ENCODE data around the gene ITIH5.
"Not testable (repeated sequence)": the region's sequence is repeated elsewhere in the genome, so short reads cannot be mapped to it uniquely, and the experiment has no call there.

Gene ITIH5

DNA sequence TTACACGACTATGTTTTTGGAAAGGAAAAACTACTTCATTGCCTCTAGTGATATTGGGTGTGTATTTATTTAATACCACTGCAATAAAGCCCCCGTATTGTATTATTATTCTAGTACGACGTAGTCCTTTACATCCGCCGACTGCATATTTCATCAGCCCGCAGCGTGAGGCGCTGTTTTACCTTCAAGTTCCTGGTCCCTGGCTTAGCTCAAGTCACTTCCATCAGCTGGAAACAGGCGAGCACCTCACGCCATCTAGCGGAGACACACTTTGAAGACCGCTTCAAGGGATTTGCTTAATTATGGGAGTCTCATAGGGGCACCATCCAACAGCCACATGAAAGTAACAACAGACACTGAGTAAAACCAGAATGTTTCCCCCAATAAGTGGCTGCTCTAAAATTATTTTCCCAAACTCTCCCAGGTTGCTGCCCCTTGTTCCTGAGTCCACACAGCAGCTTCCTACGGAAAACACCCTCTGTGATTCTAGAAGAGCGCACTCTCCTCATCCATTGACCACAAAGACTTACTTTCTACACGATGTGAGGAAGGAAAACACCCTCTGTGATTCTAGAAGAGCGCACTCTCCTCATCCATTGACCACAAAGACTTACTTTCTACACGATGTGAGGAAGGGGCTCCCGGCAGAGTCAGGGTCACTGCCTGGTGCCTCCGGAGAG lies 20.6 kb upstream of the ITIH5 start:
- peak; percentile 73 for DNase-seq (ENCODE audit: low spot score)

DNA sequence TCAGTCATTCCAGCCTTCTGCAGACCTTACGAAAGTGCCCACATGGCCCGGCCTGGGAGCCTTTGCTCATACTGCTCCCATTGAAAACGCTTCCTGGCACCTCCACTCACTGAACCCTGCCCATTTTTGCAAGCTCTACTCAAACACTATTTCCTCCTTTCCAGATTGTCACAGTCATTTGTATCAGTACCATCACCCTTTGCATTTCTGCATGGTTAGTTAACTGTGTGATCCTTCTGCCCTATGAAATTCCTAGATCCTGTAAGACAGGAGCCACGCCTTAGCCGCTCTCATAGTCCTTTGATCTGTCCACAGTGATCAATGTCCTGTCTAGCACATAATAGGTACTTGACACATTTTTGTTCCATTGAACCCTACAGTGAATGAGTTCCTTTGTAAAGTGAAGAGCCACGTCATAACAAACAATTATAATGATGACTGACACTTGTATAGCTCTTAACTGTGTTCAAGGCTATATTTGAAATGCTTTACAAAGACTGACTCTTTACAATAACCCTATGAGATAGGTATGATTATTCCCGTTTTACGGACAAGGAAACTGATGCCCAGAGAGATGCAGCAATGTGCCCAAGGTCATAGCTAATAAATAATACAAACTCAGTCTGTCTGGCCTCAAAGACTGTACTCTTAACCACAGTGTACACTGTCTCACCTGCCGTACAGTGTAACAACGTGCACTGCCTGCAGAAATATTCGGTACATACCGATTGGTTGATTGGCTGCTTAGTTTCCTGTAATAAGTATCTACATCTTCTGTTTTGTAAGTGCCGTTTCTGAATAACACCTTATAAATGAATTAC lies 19.8 kb upstream of the ITIH5 start:
- DNase-seq (ENCODE audit: low spot score), result no peak

DNA sequence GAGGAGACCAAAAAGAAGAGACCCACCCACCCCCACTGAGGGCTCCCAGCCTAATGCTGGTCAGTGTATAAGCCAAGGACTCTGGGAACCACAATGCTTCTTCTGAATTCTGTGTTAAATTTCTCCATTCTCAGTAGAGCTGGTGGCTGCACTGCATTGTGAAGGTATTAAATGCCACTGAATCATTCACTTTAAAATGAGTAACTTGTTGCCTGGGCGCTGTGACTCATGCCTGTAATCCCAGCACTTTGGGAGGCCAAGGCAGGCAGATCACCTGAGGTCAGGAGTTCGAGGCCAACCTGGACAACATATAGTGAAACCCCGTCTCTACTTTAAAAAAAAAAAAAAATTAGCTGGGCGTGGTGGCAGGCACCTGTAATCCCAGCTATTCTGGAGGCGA lies 13.3 kb upstream of the ITIH5 start:
- not testable (repeated sequence) for DNase-seq (ENCODE audit: low spot score)

GRCh38 chr10:7679256-7679655 lies 12.5 kb upstream of the ITIH5 start:
- DNase-seq (ENCODE audit: low spot score), result no peak

- no peak for DNase-seq (ENCODE audit: low spot score)
Measured at GRCh38 chr10:7672341-7673134, 5.8 kb upstream of the ITIH5 start.

DNA sequence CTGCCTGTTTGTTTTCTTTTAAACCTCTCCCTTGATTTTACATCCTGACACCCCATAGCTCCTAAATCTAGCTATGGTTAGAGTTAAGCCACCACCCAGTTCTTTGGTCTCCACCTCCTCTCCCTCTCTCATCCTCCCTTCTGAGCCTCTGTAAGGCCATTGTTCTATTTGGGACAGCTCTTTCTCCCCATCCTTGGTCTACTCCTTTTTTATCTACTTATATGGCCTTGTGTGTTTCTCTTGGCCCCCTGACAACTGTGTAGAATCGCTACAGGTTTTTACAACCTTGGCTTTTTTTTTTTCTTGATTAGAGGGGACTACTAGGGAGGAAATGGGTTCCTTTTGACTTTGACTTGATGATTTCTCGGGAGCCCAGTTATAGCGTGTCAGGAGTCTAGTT lies 3.4 kb upstream of the ITIH5 start:
- no peak for DNase-seq (ENCODE audit: low spot score)

DNA sequence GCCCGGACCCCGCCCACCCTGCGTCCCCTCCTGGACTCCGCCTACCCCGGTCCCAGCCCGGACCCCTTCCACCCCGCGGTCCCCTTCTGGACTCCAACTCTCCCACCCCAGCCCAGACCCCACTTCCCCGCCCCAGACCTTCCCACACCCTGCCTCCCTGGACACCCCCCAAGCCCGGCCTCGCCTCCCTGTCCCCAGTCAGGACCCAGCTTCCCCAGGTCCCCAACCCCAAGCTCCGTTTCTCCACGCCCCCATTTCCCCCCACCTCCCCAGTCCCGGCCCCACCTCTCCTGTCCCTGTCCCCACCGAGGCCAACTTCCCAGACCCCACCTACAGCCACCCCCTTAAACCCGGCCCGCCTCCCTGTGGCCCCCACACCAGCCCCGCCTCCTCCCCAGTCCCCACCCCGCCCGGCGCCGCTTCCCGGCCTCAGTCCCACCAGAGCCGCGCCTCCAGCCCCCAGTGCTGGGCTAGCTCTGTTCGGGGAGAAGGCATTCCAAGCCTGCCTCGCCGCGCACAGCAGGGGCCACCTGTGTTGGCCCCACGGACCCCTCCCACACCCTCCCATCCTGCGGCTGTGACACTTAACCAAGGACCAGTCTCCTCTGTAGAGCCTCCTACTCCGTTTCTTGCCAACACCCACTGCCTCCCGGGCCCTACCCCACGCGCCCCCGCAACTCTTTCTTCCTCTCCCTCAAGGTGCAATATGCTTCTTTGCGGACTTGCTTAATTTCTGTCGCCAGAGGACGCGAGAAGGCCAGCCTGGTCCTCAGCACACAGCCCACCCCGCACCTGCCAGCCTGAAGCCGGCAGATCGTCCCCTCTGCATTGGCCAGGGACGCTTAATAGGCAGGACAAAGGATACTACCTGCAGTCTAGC lies 736 bp upstream of the ITIH5 start:
- no peak for DNase-seq (ENCODE audit: low spot score)

DNA sequence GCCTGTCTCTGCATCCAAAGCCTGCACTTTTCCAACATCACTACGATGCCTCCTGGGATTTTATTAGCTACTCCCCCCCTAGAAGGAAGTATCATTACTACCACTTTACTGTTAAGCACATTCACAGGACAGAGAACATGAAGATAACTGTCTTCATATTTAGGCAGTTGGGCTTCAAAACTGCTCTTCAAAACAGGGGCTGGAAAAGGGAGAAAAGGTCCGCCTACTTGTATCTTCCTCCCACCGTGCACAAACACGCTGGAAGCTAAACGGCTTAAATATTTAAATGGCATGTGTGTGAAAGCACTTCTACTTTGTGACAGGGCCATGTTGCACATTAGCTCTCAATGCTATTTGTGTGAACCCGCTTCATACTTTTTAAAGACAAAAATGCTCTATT lies 999 bp downstream of the ITIH5 start:
- DNase-seq (ENCODE audit: low spot score), result no peak

DNA sequence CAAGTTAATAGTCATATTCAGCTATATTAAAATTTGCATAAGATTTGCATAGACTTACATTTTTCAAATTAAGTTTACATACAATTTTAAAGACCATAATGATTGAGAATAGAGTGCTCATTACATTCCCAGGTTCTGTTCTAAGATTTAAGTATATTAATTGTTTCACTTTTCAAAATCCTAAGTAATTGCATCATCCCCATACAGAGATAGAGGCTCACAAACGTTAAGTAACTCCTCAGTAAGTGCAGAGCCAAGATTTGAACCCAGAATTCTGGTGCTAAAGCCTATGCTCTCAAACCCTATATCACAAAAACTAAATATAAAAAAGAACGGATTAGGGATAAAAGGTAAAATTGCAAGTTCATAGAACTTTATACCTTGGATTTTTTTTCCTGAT lies 2.1 kb downstream of the ITIH5 start:
- no peak for DNase-seq (ENCODE audit: low spot score)

- no peak for DNase-seq (ENCODE audit: low spot score)
Measured at GRCh38 chr10:7662522-7662921, 4.2 kb downstream of the ITIH5 start.

- DNase-seq (ENCODE audit: low spot score), result peak; percentile 15
Measured at GRCh38 chr10:7659560-7659959, 7.2 kb downstream of the ITIH5 start.

- no peak for DNase-seq (ENCODE audit: low spot score)
Measured at GRCh38 chr10:7657552-7657951, 9.2 kb downstream of the ITIH5 start.

DNA sequence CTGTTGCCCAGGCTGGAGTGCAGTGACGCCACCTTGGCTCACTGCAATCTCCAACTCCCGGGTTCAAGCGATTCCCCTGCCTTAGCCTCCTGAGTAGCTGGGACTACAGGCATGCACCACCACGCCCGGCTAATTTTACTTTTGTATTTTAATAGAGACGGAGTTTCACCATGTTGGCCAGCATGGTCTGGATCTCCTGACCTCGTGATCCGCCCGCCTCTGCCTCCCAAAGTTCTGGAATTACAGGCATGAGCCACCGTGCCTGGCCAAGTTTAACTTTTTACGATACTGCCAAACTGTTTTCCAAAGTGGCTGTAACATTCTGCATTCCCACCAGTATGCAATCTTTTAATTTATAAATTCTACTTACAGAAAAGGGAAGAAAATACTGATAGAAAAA lies 9.7 kb downstream of the ITIH5 start:
- DNase-seq (ENCODE audit: low spot score), result not testable (repeated sequence)

GRCh38 chr10:7651853-7652470 lies 14.8 kb downstream of the ITIH5 start:
- no peak for DNase-seq (ENCODE audit: low spot score)

DNA sequence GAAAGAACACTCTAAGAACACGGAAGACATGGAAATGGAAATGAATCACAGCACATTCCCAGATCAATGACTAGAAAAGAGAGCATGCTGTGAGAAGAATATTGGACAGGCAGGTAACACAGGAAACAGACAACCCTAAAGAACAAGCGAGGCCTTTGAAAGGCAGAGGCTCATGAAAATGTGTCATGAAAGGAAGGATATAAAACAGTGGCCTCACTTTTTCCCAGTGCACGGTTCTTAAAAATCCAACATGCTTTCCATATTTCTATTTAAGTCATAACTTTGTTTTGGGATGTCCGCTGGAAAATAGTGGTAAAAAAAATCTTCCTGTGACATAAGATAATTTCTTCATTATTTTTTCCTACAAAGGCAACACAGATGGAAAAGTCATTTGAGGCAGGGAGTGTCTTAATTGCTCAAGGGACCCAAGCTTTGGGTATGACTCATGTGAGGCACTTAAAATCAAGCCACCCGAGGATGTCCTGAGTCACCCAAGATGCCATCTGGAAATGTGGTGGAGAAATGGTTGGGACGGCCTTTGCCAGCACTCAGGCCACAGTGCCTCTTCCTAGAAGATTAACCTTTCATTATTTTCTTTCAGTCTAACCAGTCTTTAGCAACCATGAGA lies 17.0 kb downstream of the ITIH5 start:
- no peak for DNase-seq (ENCODE audit: low spot score)

DNA sequence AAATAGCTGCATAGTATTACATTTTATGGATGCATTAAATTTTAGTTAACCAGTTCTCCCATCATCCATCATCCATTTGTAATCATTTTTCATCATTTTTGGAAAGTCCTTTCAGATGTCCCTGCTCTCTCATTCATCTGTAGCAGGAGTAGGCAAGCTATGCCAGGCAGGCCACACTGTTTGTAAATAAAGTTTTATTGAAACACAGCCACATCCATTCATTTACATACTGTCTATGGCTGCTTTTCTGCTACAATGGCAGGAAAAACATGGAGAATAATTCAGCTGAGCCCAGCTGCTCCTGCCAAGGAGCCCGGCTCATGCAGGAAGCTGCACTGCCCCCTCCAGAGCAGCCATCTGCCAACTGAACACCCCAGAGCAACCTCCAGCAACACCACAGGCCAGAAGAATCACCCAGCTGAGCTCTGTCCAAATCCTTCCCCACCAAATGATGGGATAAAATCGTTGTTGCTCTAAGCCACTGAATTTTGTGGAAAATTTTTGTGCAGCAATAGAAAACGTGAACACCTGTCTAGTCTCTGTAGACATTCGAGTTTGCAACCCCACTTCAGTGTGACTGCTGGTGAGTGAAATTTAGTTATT lies 19.6 kb downstream of the ITIH5 start:
- DNase-seq (ENCODE audit: low spot score), result no peak

DNA sequence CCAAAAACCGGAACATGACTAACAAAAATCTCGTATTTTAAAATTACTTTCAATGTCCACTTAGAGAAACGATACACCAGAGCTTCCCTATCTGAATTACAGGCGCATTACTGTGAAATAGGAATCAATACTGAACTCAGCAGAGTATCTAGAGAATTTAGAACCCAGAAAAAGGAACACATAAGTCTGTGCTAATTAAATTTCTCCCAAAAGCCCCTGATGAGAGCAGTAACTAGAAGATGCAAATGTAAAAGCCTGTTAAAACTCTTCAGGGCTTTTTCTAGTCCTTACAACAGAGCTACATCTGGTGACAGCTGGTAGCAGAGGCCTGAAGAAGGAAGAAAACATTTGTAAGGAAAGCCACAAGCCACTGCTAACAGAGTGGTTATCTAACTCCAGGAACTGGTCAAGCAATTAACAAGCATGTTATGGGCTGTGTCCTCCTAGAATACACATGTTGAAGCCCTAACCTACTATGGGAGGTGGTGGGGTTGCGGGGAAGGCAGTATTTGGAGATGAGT lies 24.2 kb downstream of the ITIH5 start:
- DNase-seq (ENCODE audit: low spot score), result no peak

DNA sequence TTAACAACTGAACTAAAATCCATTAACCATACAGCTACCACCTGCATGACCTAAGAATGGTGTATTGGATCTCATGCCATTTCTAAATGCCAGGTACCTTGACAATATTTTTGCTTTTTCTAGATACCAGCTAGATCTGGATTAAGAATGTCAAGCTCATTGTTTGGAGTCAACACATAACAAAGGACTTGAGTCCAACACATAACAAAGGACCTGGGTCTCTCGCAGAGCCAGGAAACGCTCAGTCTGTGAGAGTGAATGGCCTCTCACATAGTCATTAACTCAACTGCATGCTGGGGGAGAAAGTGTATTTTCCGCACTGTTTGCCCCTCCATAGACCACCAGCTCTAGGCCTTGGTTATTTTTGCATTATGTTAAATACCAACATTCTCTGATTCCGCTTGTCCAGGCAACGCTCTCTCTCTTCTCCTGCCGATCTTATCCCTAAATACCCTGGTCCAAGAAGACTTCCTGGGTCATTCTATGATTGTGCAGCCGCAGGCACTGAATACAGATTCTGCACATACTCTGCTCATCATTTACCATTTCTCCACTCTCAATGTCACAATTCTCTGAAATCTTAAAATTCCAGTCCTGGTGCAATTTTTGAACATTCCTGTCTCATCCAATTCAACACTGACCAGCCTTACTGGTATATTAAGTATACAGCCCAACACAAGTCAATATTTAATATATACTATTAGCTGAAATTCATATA lies 31.2 kb downstream of the ITIH5 start:
- no peak for DNase-seq (ENCODE audit: low spot score)

- no peak for DNase-seq (ENCODE audit: low spot score)
Measured at GRCh38 chr10:7634142-7634894, 32.4 kb downstream of the ITIH5 start.

All from AG08396 (cell line).